Naive B cell (primary cell): Measurements from ENCODE around the gene CEBPE. TPM values are rescaled to one million over a fixed set of nuclear protein-coding genes. Genes with fewer than 3 reads are reported as not detected.

ENCODE experiments used
- ATAC-seq, 2 donors: fragments of 150-1000 bp; cut with Tn5 transposase; 2 replicates each; pipeline ENCODE4 v1.10.0; 2021; ENCODE audit warnings: low read depth in 2 of 2, mild to moderate bottlenecking in 2 of 2, moderate library complexity in 2 of 2
- DNase-seq: peaks from one replicate; pipeline ENCODE4 v3.0.0; 2022
- H3K27ac Mint-ChIP-seq, 6 donors: one replicate each; pipeline ENCODE4 v1.8.0; 2020 to 2022; ENCODE audit warnings: mild to moderate bottlenecking in 6 of 6, mixed read lengths in 6 of 6, moderate library complexity in 5 of 6, inconsistent platforms in 2 of 6
- H3K27me3 Mint-ChIP-seq, 3 donors: one replicate each; pipeline ENCODE4 v1.8.0; 2021 to 2022; ENCODE audit warnings: mixed read lengths in 3 of 3, mild to moderate bottlenecking in 1 of 3
- H3K36me3 Mint-ChIP-seq, 2 donors: one replicate each; pipeline ENCODE4 v1.8.0; 2020 to 2022; ENCODE audit warnings: mixed read lengths in 2 of 2, inconsistent platforms in 1 of 2, mild to moderate bottlenecking in 1 of 2
- H3K4me1 Mint-ChIP-seq, 3 donors: one replicate each; pipeline ENCODE4 v1.8.0; 2020 to 2022; ENCODE audit warnings: mixed read lengths in 3 of 3, inconsistent platforms in 1 of 3, mild to moderate bottlenecking in 1 of 3, moderate library complexity in 1 of 3
- H3K4me3 Mint-ChIP-seq, 8 donors: one replicate each; pipeline ENCODE4 v1.8.0; 2020 to 2022; ENCODE audit warnings: mild to moderate bottlenecking in 8 of 8, mixed read lengths in 8 of 8, moderate library complexity in 8 of 8, inconsistent platforms in 2 of 8
- H3K9me3 Mint-ChIP-seq, 7 donors: one replicate each; pipeline ENCODE4 v1.8.0; 2020 to 2022; ENCODE audit warnings: mixed read lengths in 7 of 7, mild to moderate bottlenecking in 5 of 7, inconsistent platforms in 2 of 7, moderate library complexity in 1 of 7
- polyA plus RNA-seq, 6 donors: library from polyadenylated mRNA; unstranded; fragments of 300-500 nt; fragmentation: Illumina TruSeq; gene quantifications; one replicate each; pipeline ENCODE4 v1.2.3, GENCODE V29; 2021; ENCODE audit warnings: low read depth in 6 of 6

CEBPE gene
- polyA plus RNA-seq, 6 donors from 2014 or later = 0.32 to 0.61 (median 0.44) TPM; not detected in 2

DNA sequence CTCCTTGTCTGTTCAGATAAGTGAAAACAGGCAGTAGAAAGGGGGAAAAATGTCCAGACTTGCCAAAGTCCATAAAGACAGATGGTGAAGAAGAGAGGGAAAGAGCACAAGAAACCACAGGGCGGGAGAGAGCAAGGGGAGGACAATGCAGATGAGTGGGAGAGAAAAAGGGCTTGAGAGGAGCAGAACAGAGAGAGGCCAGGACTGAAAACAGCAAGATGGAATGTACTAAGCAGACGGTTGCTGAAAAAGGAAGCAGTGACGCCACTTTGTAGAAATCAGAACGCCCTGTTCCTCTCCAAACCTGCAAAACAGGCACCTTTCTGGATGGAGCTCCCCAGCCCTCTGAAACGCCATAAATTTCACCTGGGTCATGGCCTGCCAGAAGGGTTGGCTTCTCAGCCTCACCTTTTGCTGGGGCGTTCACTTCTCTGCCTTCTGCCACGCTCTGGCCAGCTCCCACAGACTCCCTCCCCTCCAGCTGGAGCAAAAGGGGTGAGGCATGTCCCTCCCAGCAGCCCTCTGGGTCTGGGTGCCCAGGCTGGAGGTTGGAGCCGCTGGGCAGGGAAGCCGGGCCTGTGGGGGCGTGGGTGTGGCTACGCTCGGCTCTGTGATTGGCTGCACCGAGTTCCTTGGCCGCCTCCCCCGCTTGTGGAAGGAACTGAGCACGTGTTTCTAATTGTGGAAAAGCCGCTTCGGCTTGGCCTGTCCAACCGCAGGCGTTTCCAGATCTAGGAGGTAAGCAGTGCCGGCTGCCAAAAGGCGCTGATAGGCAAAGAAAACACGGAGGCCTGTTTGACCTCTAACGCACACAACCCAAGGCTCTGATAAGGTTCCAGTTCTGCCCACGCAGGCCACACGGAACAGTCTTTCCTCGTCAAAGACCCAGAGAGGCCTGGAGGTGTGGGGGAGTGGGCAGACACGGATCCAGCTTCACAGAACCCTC is 35.1 kb upstream of the CEBPE start:
- peaks cover 0 to 3% (median 0%) of the 10 kb centered on the region in 7 donors for H3K9me3 Mint-ChIP-seq
- H3K4me3 Mint-ChIP-seq = no peak overlapping the region

DNA sequence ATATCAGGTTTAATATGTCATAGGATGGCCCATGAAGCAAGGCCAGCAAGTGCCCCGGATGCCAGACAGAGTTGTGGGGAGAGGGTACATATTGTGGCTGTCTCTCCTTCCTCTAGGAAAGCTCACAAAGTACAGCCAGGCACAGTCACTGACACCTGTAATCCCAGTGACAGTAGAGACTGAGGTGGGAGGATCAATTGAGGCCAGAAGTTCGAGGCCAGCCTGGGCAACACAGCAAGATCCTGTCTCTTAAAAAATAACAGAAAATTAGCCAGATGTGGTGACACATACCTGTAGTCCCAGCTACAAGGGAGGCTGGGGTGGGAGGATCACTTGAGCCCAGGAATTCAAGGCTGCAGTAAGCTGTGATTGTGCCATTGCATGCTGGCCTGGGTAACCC is 32.3 kb upstream of the CEBPE start:
- Mint-ChIP-seq H3K36me3 (no peaks in the 10 kb centered on the region), H3K27me3 (peaks cover 17 to 30% (median 26%) of the 10 kb centered on the region in 3 donors), H3K27ac (peak overlapping the region in 1 of 6 donors; percentile 19), H3K4me3 (no peak overlapping the region), H3K4me1 (peaks cover 0 to 3% (median 0%) of the 10 kb centered on the region in 3 donors), H3K9me3 (peaks cover 0 to 4% (median 0%) of the 10 kb centered on the region in 7 donors)
- DNase-seq (no peak), ATAC-seq (no peak)

More for the DNA sequence above, 35.1 kb upstream of the CEBPE start:
- ATAC-seq (no peak), DNase-seq (no peak)
- no peak overlapping the region for H3K27ac Mint-ChIP-seq
- peaks cover 0 to 3% (median 0%) of the 10 kb centered on the region in 3 donors for H3K4me1 Mint-ChIP-seq
- H3K36me3 Mint-ChIP-seq = no peaks in the 10 kb centered on the region
- H3K27me3 Mint-ChIP-seq = peaks cover 25 to 28% (median 26%) of the 10 kb centered on the region in 3 donors

DNA sequence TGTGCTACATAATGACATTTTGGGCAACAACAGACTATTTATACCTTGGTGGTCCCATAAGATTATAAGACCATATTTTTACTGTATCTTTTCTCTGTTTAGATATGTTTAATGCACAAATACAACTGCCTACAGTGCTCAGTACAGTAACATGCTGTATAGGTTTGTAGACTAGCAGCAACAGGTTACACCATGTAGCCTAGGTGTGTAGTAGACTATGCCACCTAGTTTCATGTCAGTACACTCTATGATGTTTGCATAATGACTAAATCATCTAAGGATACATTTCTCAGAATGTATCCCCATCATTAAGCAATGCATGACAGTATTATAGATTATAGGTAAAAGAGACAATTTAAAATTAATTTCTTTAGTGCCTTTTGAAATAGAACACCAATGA is 30.7 kb upstream of the CEBPE start:
- H3K4me1 Mint-ChIP-seq = peaks cover 0 to 3% (median 0%) of the 10 kb centered on the region in 3 donors
- no peak overlapping the region for H3K27ac Mint-ChIP-seq
- peaks cover 0 to 4% (median 0%) of the 10 kb centered on the region in 7 donors for H3K9me3 Mint-ChIP-seq
- no peaks in the 10 kb centered on the region for H3K36me3 Mint-ChIP-seq
- DNase-seq = no peak
- ATAC-seq = no peak
- peaks cover 21 to 34% (median 27%) of the 10 kb centered on the region in 3 donors for H3K27me3 Mint-ChIP-seq
- H3K4me3 Mint-ChIP-seq = no peak overlapping the region

DNA sequence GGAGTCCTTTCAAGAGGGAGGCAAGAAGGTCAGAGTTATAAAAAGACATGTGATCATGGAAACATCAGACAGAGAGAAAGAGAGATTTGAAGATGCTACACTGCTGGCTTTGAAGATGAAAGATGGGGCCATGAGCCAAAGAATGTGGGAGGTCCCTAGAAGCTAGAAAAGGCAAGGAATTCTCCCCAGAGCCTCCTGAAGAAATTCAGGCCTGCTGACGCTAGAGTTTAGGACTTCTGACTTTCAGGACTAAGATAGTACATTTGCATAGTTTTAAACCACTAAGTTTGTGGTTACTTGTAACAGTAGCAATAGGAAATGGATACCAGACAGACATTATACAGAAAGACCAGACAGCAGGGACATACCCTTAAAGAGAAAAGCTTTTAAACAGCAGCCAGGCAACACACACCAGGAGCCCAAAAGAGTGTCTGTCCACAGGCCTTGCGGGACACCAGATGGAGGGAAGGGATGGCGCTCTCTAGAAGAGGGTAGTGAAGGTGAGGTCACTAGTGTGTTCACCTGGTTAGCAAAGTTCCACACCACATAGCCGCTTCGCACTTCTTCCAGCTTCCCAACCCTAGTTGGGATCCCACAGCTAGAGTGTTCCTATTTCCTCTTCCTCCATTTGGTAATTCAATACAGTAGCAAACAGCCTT is 29.7 kb upstream of the CEBPE start:
- Mint-ChIP-seq H3K4me1 (peaks cover 0 to 1% (median 0%) of the 10 kb centered on the region in 3 donors), H3K27ac (peak overlapping the region in 1 of 6 donors; percentile 31)

DNA sequence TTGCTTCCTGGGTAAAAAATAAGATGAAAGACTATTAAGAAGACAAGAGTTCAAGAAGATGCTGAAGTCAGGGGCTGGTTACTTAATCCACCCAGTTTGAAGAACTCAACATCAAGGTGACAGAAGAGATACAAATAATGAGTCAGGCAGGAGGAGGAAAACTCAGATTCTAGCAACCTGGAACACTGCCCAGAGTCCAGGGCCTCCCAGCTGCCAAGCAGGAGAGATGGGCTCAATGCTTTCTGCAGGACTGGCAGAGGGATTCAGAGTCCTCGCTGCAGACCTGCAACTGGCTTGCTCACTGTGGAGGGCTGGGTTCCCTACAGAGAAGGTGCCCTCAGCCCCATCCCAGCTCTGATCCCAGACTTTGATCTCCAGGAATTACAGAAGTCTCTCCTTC is 28.6 kb upstream of the CEBPE start:
- Mint-ChIP-seq H3K4me1 (no peaks in the 10 kb centered on the region), H3K4me3 (no peak overlapping the region), H3K27me3 (peaks cover 15 to 24% (median 20%) of the 10 kb centered on the region in 3 donors), H3K27ac (no peak overlapping the region), H3K9me3 (peaks cover 0 to 4% (median 0%) of the 10 kb centered on the region in 7 donors), H3K36me3 (no peaks in the 10 kb centered on the region)
- ATAC-seq (no peak), DNase-seq (no peak)

More for the DNA sequence above, 29.7 kb upstream of the CEBPE start:
- no peak for ATAC-seq
- H3K27me3 Mint-ChIP-seq = peaks cover 18 to 30% (median 27%) of the 10 kb centered on the region in 3 donors
- peaks cover 0 to 4% (median 0%) of the 10 kb centered on the region in 7 donors for H3K9me3 Mint-ChIP-seq
- H3K4me3 Mint-ChIP-seq = no peak overlapping the region
- no peak for DNase-seq
- no peaks in the 10 kb centered on the region for H3K36me3 Mint-ChIP-seq

DNA sequence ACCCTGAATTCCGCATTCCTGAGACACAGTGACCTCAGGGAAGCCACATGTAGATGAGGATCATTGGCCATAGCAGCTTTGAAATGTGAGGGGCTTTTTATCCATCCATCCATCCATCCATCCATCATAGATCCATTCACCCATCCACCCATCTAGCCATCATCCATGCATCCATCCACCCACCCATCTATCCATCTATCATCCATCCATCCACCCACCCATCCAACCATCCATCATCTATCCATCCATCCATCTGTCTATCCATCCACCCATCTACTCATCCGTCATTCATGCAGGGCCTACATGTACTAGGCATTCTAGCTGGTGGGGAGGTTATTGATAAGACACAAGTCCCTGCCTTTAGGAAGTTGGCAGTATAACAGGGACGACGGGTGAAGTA is 27.9 kb upstream of the CEBPE start:
- no peaks in the 10 kb centered on the region for H3K4me1 Mint-ChIP-seq
- H3K27me3 Mint-ChIP-seq = peaks cover 15 to 24% (median 20%) of the 10 kb centered on the region in 3 donors
- DNase-seq = no peak
- no peak overlapping the region for H3K4me3 Mint-ChIP-seq
- no peak for ATAC-seq
- H3K9me3 Mint-ChIP-seq = peaks cover 0 to 4% (median 0%) of the 10 kb centered on the region in 7 donors
- no peaks in the 10 kb centered on the region for H3K36me3 Mint-ChIP-seq
- no peak overlapping the region for H3K27ac Mint-ChIP-seq

DNA sequence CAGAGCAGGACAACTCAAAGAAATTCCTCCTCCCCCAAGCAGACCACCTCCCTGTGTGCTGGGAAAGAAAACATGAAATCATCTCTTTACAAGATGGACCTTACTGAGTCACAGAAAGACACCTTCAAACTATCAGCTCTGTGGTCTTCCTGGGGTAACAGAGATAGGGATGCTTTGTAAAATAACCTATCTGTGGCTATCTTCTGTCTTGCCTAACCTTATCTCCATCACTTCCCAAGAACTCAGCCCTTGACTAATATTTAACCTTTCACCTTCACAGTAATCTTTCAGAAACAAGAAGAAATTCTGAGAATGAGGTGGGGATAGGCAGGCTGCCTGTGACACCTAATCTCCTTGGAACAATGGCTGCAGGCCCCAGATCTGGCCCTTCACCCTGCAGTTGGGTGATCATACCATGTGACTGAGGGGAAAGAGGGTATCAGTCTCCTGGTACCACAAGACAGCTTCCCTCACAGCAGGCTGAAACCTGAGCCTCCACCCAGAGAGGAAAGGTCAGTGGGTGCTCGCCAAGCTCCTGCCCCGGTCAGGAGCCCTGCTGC is 27.4 kb upstream of the CEBPE start:
- no peak for DNase-seq
- no peak for ATAC-seq
- Mint-ChIP-seq H3K27me3 (peaks cover 15 to 24% (median 20%) of the 10 kb centered on the region in 3 donors), H3K27ac (peak overlapping the region in 2 of 6 donors; percentile 18 to 38), H3K4me1 (no peaks in the 10 kb centered on the region), H3K4me3 (no peak overlapping the region), H3K36me3 (no peaks in the 10 kb centered on the region), H3K9me3 (peaks cover 0 to 4% (median 0%) of the 10 kb centered on the region in 7 donors)

DNA sequence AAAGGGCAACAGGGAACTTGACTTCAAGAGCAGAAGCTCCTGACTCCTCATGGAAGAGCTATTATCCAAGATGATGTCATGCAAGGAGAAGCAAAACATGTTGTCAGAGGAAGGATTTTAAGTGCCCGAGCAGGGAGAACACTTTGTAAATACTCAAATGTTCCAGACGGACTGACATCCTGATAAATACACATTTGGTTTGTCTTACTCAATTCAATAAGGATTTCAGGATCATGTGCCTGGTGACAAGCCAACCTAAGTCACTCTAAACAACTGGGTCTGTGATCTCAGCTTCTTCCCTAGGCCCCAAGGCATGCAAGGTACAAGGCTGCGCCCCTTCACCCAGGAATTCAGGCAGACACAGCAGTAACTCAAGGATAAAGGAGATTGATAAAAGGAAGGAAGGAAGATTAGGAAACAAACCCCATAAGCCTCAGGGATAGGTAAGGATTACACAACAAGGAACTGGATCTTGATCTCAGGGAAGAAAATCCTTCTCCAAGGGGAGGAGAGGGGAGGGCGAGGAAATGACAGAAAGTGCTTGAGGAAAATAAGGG is 26.8 kb upstream of the CEBPE start:
- DNase-seq = no peak
- peak overlapping the region in 1 of 6 donors; percentile 18 for H3K27ac Mint-ChIP-seq
- no peak overlapping the region for H3K4me3 Mint-ChIP-seq
- no peaks in the 10 kb centered on the region for H3K4me1 Mint-ChIP-seq
- H3K27me3 Mint-ChIP-seq = peaks cover 15 to 24% (median 20%) of the 10 kb centered on the region in 3 donors
- no peaks in the 10 kb centered on the region for H3K36me3 Mint-ChIP-seq
- H3K9me3 Mint-ChIP-seq = peaks cover 0 to 4% (median 0%) of the 10 kb centered on the region in 7 donors
- no peak for ATAC-seq

DNA sequence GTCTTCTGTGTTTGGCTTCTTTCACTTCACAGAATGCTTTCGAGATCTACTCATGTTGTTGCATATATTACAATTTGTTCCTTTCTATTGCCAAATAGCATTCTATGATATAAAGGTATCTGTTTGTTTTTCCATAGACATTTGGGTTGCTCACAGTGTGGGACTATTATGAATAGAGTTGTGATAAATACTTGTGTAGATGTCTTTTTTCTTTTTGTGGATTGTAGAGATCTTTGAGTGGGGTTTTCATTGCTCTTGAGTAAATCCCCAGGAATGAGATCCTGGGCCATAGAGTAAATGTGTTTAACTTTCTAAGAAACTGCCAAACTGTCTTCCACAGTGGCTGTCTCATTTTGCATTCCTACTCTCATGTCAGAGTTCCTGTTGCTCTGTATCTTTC is 24.9 kb upstream of the CEBPE start:
- peaks cover 0 to 2% (median 0%) of the 10 kb centered on the region in 7 donors for H3K9me3 Mint-ChIP-seq
- ATAC-seq (no peak), DNase-seq (no peak)
- no peaks in the 10 kb centered on the region for H3K36me3 Mint-ChIP-seq
- peaks cover 5 to 17% (median 16%) of the 10 kb centered on the region in 3 donors for H3K27me3 Mint-ChIP-seq
- H3K4me3 Mint-ChIP-seq = no peak overlapping the region
- H3K27ac Mint-ChIP-seq = peak overlapping the region in 1 of 6 donors; percentile 23
- H3K4me1 Mint-ChIP-seq = no peaks in the 10 kb centered on the region

DNA sequence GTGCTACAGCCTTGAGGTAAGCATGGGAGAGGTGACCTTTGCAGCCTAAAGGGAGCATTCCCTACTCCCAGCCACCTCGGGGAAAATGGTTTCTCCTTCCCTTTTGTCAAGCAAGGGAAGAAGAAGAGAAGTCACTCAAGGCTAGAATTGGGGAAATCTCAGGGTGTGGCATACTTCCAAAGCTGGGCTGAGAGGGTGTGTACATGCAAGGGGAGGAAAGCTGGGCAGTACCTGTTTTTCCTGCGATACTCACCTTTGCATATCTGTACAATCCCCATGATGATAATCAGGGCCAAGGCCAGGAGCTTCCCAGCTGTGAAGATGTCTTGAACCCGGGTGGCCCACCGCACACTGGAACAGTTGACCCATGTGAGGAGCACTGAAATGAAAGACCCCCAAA is 23.8 kb upstream of the CEBPE start:
- Mint-ChIP-seq H3K27ac (no peak overlapping the region), H3K27me3 (peaks cover 5 to 16% (median 13%) of the 10 kb centered on the region in 3 donors), H3K36me3 (no peaks in the 10 kb centered on the region), H3K4me3 (no peak overlapping the region), H3K9me3 (no peaks in the 10 kb centered on the region), H3K4me1 (no peaks in the 10 kb centered on the region)
- DNase-seq (no peak), ATAC-seq (no peak)

DNA sequence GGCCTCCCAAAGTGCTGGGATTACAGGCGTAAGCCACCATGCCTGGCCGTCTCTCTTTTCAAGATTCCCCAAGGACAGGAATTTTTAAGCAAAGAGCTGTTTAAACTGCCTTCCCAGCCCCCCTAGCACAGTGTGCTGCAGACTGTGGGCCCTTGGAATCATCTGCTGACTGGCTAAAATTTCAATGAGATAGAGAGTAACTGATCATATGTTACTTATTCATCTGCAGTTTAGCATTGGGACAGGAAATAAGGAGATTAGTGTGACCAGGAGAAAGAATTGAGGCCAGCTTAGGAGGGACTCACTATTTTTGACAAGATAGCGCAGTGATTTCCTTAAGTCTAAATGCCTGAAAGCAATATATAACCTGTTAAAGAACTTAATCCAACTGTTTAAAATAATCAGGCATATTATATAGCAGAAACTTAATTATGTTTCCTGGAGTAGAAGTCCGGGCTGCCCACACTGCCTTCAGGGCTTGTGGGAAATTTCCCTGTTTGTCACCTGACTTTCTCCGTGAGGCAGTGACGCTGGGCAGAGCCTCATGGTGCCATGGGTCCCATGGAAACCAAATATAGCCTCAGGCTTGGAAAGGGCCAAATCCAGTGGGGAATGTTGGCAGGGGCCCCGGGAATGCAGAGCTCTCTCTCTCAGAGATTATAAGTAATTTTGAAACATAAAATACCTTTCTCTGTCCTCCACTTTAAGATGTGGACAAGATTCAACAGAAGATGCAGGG is 22.8 kb upstream of the CEBPE start:
- no peak for ATAC-seq

DNA sequence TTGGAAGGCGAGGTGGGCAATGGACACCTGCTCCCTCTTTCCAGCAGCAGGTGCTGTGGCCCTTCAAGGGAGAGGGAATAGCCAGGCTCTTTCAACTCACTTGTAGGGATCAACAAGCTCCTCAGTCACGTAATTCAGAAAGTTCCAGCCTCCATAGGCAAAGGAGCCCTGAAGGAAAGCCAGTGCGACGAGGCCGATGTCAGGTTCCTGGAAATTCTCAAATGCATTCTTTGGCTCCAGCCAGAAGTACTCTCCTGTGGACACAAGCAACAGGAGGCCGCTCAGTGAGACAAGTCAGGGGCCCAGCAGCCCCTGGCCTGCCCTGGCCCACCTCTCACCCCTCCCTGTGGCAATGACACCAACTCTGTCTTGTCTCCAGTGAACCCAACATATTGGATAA is 21.3 kb upstream of the CEBPE start:
- ATAC-seq (no peak), DNase-seq (no peak)
- Mint-ChIP-seq H3K4me1 (peaks cover 0 to 4% (median 0%) of the 10 kb centered on the region in 3 donors), H3K27ac (no peak overlapping the region), H3K36me3 (no peaks in the 10 kb centered on the region), H3K27me3 (peaks cover 0 to 8% (median 0%) of the 10 kb centered on the region in 3 donors), H3K4me3 (no peak overlapping the region), H3K9me3 (no peaks in the 10 kb centered on the region)

More for the DNA sequence above, 22.8 kb upstream of the CEBPE start:
- no peak for DNase-seq
- Mint-ChIP-seq H3K9me3 (no peaks in the 10 kb centered on the region), H3K27me3 (peaks cover 5 to 10% (median 5%) of the 10 kb centered on the region in 3 donors), H3K4me1 (no peaks in the 10 kb centered on the region), H3K4me3 (no peak overlapping the region), H3K27ac (no peak overlapping the region), H3K36me3 (no peaks in the 10 kb centered on the region)
